ENCODE measurements around the gene ACVRL1.

- TF ChIP-seq BHLHE40 (IDR thresholded peaks at IDR 0.05; ENCODE audit: borderline replicate concordance in 1 of 2, low read depth in 2 of 2, low read length in 1 of 2) (no peak), EZH2 (IDR thresholded peaks at IDR 0.05; ENCODE audit: borderline replicate concordance, control insufficient read depth, low read depth, low read length) (no peak), CTCF (IDR thresholded peaks at IDR 0.05 in 2 of 3, conservative IDR thresholded peaks at IDR 0.05 in 1 of 3; ENCODE audit: control insufficient read depth in 2 of 3, extremely low read depth in 1 of 3, insufficient read depth in 1 of 3, low read depth in 3 of 3, low read length in 3 of 3) (no peak), EP300 (IDR thresholded peaks at IDR 0.05; ENCODE audit: borderline replicate concordance in 1 of 2, control insufficient read depth in 1 of 2, low read depth in 2 of 2, low read length in 2 of 2) (no peak), BACH1 (IDR thresholded peaks at IDR 0.05; ENCODE audit: borderline replicate concordance) (no peak), RCOR1 (conservative IDR thresholded peaks at IDR 0.05; ENCODE audit: low read depth, low read length) (no peak), ZBTB33 (IDR thresholded peaks at IDR 0.05) (no peak), RAD21 (IDR thresholded peaks at IDR 0.05; ENCODE audit: insufficient read depth, low read depth, low read length) (no peak), NBN (IDR thresholded peaks at IDR 0.05) (no peak), ZNF274 (IDR thresholded peaks at IDR 0.05; ENCODE audit: insufficient read depth, insufficient read length) (no peak), POLR2A (IDR thresholded peaks at IDR 0.05; ENCODE audit: low read depth, low read length) (no peak), USF1 (IDR thresholded peaks at IDR 0.05; ENCODE audit: borderline replicate concordance, extremely low read length, insufficient read depth, low read depth, low read length) (no peak), ZNF687 (IDR thresholded peaks at IDR 0.05) (no peak), MTA2 (IDR thresholded peaks at IDR 0.05; ENCODE audit: low read depth) (no peak)
Measured at GRCh38 chr12:51893786-51894185, 13.5 kb upstream of the ACVRL1 start.

All from GM12878 (cell line).